Gastrocnemius medialis (tissue), 4 donors: ENCODE results near the gene CASZ1. TPM values are rescaled to one million over a fixed set of nuclear protein-coding genes. Genes with fewer than 3 reads are reported as not detected.

Source experiments
- ATAC-seq, 2 donors: fragments of 150-250 bp; one replicate each; pipeline ENCODE4 v1.9.1; 2016
- DNase-seq, 2 donors: peaks; one replicate each; pipeline ENCODE4 v3.0.0-alpha.2; 2019
- H3K27ac ChIP-seq, 4 donors: fragments of 200-600 bp; sonication (generic); 1 replicate in 1 of 4; 2 replicates in 3 of 4; pipeline ENCODE4 v1.5.1; 2016 to 2018; ENCODE audit warnings: mild to moderate bottlenecking in 2 of 4, moderate library complexity in 1 of 4
- H3K27me3 ChIP-seq, 3 donors: fragments of 200-600 bp; sonication (generic) in 2 of 3; 1 replicate in 1 of 3; 2 replicates in 2 of 3; pipeline versions ENCODE4 v1.5.1 to v1.6.0; 2016 to 2019; ENCODE audit warnings: mild to moderate bottlenecking in 1 of 3, moderate library complexity in 1 of 3
- H3K36me3 ChIP-seq, 2 donors: fragments of 200-600 bp; sonication (generic) in 1 of 2; one replicate each; pipeline ENCODE4 v1.5.1; 2017 to 2018
- H3K4me1 ChIP-seq, 2 donors: fragments of 200-600 bp; sonication (generic) in 1 of 2; one replicate each; pipeline ENCODE4 v1.5.1; 2016 to 2017; ENCODE audit warnings: mild to moderate bottlenecking in 2 of 2
- H3K4me3 ChIP-seq, 4 donors: fragments of 200-600 bp; sonication (generic) in 3 of 4; 1 replicate in 1 of 4; 2 replicates in 3 of 4; pipeline ENCODE4 v1.5.1; 2016 to 2019; ENCODE audit warnings: mild to moderate bottlenecking in 2 of 4
- H3K9me3 ChIP-seq, 3 donors: fragments of 200-600 bp; sonication (generic) in 2 of 3; 1 replicate in 1 of 3; 2 replicates in 2 of 3; pipeline ENCODE4 v1.5.1; 2016 to 2019
- CTCF ChIP-seq, 5 experiments: fragments of 450-650 bp in 3 of 5; fragments of 200-600 bp in 2 of 5; sonication (generic) in 2 of 5; IDR thresholded peaks in 4 of 5; conservative IDR thresholded peaks in 1 of 5; 1 replicate in 4 of 5; 2 replicates in 1 of 5; pipeline ENCODE4 v1.5.1; 2016 to 2019; ENCODE audit warnings: antibody characterized with exemption in 5 of 5, mild to moderate bottlenecking in 3 of 5, moderate library complexity in 3 of 5
- POLR2A ChIP-seq, 2 donors: fragments of 450-650 bp; IDR thresholded peaks; one replicate each; pipeline ENCODE4 v1.6.1; 2017; ENCODE audit warnings: antibody characterized with exemption in 2 of 2, mild to moderate bottlenecking in 2 of 2, moderate library complexity in 2 of 2
- in situ Hi-C, 4 donors: fragments of 200-750 bp; cut with MboI; loops; one replicate each; pipeline versions ENCODE4 v1.15.0 to v1.8.0; 2017; ENCODE audit warnings: low sequenced_read_pairs in 4 of 4
- intact Hi-C: fragments of 100-400 bp; cut with DNase I; formaldehyde crosslinking; loops from one replicate; pipeline ENCODE4 v1.15.1; 2023; ENCODE audit warnings: low total_unique reads
- total RNA-seq, 4 donors: library from RNA; depleted of rRNA; stranded (reverse); fragments of >200 nt; gene quantifications; one replicate each; pipeline versions ENCODE4 v1.1.0 to v1.2.3, GENCODE V29; 2016

The CASZ1 gene
- total RNA-seq, 4 donors from 2014 or later, result 19.1 to 121 (median 80.6) TPM

GRCh38 chr1:10637834-10638558, 158.4 kb downstream of the CASZ1 start:
- Histone ChIP-seq H3K27me3 (no peaks in the 10 kb centered on the region), H3K4me3 (peak overlapping the region in 2 of 4 donors; percentile 25 to 29), H3K9me3 (no peaks in the 10 kb centered on the region), H3K27ac (peak overlapping the region; percentile 22 to 74 (median 45)), H3K36me3 (peaks cover 0 to 26% of the 10 kb centered on the region in 2 donors), H3K4me1 (peaks cover 22 to 29% of the 10 kb centered on the region in 2 donors)
- intact Hi-C loops, result no loop called here
- in situ Hi-C loops, result no loop called here
- TF ChIP-seq CTCF (IDR thresholded peaks at IDR 0.05 in 4 of 5, conservative IDR thresholded peaks at IDR 0.05 in 1 of 5) (no peak), POLR2A (IDR thresholded peaks at IDR 0.05) (no peak)
- ATAC-seq (no peak), DNase-seq (no peak)

- Histone ChIP-seq H3K4me3 (no peak overlapping the region), H3K4me1 (peaks cover 22 to 29% of the 10 kb centered on the region in 2 donors), H3K9me3 (no peaks in the 10 kb centered on the region), H3K27me3 (no peaks in the 10 kb centered on the region), H3K27ac (peak overlapping the region in 3 of 4 donors; percentile 37 to 74 (median 53)), H3K36me3 (peaks cover 0 to 20% of the 10 kb centered on the region in 2 donors)
- ATAC-seq (no peak), DNase-seq (no peak)
- TF ChIP-seq POLR2A (IDR thresholded peaks at IDR 0.05) (no peak), CTCF (IDR thresholded peaks at IDR 0.05 in 4 of 5, conservative IDR thresholded peaks at IDR 0.05 in 1 of 5) (no peak)
- intact Hi-C loops, result no loop called here
- in situ Hi-C loops, result no loop called here
Measured at GRCh38 chr1:10637400-10637799, 159.0 kb downstream of the CASZ1 start.

GRCh38 chr1:10635992-10636391, 160.5 kb downstream of the CASZ1 start:
- ATAC-seq, result peak; percentile 38 to 53
- Histone ChIP-seq H3K9me3 (no peaks in the 10 kb centered on the region), H3K27ac (peak overlapping the region; percentile 63 to 84 (median 72)), H3K4me1 (peaks cover 20 to 28% of the 10 kb centered on the region in 2 donors), H3K4me3 (no peak overlapping the region), H3K27me3 (no peaks in the 10 kb centered on the region), H3K36me3 (peaks cover 0 to 7% of the 10 kb centered on the region in 2 donors)
- TF ChIP-seq POLR2A (IDR thresholded peaks at IDR 0.05) (no peak), CTCF (IDR thresholded peaks at IDR 0.05 in 4 of 5, conservative IDR thresholded peaks at IDR 0.05 in 1 of 5) (no peak)
- in situ Hi-C loops, result no loop called here
- peak; percentile 29 to 78 for DNase-seq
- intact Hi-C loops, result no loop called here

GRCh38 chr1:10635085-10635896, 161.2 kb downstream of the CASZ1 start:
- Histone ChIP-seq H3K4me3 (no peak overlapping the region), H3K36me3 (peaks cover 0 to 6% of the 10 kb centered on the region in 2 donors), H3K27me3 (no peaks in the 10 kb centered on the region), H3K27ac (peak overlapping the region; percentile 63 to 84 (median 72)), H3K9me3 (no peaks in the 10 kb centered on the region), H3K4me1 (peaks cover 13 to 21% of the 10 kb centered on the region in 2 donors)
- ATAC-seq, result peak; percentile 30 to 64
- no peak for TF ChIP-seq POLR2A (IDR thresholded peaks at IDR 0.05)
- intact Hi-C loops (no loop called here), in situ Hi-C loops (no loop called here)
- peak in 1 of 2 donors; percentile 68 for DNase-seq
